ENCODE measurements around the gene HGD.
"Not testable (repeated sequence)": the region's sequence is repeated elsewhere in the genome, so short reads cannot be mapped to it uniquely, and the experiment has no call there.

HGD gene

DNA sequence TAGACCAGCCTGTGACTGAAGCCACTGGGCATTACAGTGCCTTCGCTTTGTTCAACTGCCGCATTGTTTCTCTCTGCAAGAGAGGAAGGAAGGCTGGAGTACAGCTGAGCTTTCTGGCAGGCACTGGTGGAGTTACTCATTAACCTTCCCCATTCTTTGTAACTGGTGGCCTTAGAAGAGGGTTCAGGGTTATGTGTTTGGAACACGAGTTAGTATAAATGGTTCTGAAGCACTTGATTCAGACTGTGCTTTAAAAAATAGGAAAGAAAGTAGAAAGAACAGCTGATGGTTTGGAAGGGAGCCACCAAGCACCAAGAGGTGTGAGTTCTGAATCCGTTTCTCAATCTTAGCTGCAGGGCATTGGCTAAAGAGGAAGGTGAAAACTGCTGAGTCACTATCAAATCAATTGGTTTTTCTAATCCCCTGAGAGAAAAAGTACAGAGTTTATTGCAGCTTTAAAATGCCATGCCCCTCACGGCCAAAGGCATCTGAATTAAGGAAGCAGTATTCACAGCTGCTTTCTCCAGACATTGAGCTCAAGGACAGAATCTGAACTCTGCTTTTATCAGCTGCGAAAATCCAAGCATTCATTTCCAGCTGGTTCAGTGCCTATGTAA is 3.6 kb downstream of the HGD start:
- no peak for FAIRE-seq

GRCh38 chr3:120677193-120677592 is 4.8 kb downstream of the HGD start:
- FAIRE-seq: not testable (repeated sequence)

DNA sequence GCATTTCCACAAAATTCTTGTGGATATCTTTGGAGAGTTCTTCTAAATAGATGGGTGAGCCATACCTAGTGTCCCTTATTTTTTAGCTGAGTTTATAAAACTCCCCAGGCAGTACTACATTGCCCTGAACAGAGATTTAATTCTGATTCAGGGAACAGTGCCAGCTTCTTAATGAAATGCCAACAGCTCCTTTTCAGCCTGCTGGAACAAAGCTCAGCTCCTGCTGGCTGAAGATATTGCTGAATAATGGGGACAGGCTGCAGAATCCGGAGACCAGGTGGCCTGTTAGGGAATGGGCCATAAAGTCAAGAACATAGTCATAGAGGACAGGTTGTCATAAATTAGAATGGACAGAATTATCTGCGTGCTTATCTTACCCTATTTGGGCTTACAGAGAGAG is 8.9 kb downstream of the HGD start:
- no peak for FAIRE-seq

- FAIRE-seq: no peak
Measured at GRCh38 chr3:120670576-120670975, 11.5 kb downstream of the HGD start.

DNA sequence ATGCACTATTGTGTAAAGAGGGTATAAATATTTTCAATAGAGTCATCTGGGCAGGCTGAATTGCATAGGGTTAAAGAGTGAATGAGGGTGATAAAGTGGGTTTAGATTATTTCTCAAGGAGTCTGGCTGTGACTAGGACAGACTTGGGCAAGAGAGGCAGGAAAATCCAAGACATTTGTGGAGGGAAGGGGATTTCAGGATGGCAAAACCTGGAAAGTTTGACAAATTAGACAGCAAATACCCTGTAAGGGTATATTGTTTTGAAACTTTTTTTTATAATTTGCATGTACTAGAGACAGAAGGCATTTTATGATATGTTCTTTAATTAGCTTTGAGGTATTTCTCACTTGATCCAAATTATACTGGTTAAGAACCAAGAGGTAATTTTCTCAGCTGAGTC is 17.1 kb downstream of the HGD start:
- no peak for FAIRE-seq

- no peak for FAIRE-seq
Measured at GRCh38 chr3:120661945-120662344, 20.1 kb downstream of the HGD start.

- FAIRE-seq: no peak
Measured at GRCh38 chr3:120661106-120661905, 20.7 kb downstream of the HGD start.

DNA sequence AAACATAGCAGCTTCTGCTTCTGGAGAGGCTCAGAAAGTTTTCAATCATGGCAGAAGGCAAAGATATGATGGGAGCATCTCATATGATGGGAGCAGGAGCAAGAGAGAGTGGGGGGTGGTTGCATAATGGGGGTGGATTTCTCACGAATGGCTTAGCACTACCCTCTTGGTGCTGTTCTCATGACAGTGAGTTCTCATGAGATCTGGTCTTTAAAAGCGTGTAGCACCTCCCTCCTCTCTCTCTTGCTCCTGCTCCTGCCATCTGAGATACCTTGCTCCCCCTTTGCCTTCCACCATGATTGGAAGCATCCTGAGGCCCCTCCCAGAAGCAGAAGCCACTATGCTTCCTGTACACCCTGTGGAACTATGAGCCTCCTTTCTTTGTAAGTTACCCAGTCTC is 22.2 kb downstream of the HGD start:
- FAIRE-seq: no peak

GRCh38 chr3:120659285-120659684 is 22.8 kb downstream of the HGD start:
- FAIRE-seq: no peak

GRCh38 chr3:120652896-120653545 is 29.0 kb downstream of the HGD start:
- no peak for FAIRE-seq

DNA sequence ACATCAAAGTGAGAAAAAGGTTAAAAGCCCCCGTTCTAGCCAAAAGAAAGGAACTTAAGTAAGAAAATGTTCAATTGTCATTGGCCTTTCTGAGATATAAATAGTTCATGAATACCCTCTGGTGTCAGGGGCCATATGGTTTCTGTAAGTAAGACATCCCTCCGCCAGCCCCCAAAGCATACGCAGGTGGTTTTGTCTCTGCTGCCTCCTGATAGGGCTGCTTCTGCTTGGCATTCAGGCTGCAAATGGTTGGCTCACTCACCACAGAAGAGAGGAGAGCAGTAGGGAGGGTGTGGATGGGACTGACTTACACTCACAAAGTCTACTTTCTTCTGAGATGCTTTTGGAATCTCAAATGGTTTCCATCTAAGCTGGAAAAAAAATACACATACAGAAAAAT is 29.8 kb downstream of the HGD start:
- no peak for FAIRE-seq

- no peak for FAIRE-seq
Measured at GRCh38 chr3:120650311-120650710, 31.7 kb downstream of the HGD start.

- no peak for FAIRE-seq
Measured at GRCh38 chr3:120649830-120650233, 32.2 kb downstream of the HGD start.

GRCh38 chr3:120648290-120648689 is 33.7 kb downstream of the HGD start:
- no peak for FAIRE-seq

DNA sequence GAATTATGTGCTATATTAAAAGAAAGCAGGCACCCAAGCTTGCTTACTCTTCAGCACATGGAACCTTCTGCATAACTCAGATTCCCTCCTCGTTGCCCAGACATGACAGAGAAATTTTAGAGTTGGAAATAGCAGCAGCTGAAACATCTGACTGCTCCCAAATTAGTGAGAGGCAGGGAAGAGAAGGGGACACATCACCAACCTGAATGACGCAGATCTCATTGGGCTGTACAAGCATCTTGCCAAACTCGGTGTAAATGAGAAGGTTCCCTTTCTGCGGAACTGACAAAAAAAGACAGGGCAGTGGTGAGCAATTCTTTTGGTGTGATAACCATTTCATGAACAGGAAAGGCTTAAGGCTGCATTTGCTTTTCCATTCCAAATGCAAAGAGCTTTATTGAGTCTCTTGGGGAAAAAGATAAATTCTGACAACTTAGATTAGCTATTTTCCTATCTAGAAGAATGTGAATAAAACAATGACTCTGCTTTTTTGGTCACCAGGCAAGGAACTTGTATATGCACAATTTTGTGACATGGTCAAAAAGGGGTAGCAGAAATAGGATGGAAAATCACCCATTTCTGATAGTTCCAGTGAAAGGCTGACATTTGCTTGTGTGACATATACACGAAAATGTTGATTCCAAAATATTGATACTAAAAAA is 35.1 kb downstream of the HGD start:
- no peak for FAIRE-seq

- FAIRE-seq: no peak
Measured at GRCh38 chr3:120645083-120645845, 36.8 kb downstream of the HGD start.

- FAIRE-seq: no peak
Measured at GRCh38 chr3:120642368-120642948, 39.6 kb downstream of the HGD start.

GRCh38 chr3:120641696-120642246 is 40.3 kb downstream of the HGD start:
- FAIRE-seq: no peak

GRCh38 chr3:120640231-120640630 is 41.8 kb downstream of the HGD start:
- no peak for FAIRE-seq

DNA sequence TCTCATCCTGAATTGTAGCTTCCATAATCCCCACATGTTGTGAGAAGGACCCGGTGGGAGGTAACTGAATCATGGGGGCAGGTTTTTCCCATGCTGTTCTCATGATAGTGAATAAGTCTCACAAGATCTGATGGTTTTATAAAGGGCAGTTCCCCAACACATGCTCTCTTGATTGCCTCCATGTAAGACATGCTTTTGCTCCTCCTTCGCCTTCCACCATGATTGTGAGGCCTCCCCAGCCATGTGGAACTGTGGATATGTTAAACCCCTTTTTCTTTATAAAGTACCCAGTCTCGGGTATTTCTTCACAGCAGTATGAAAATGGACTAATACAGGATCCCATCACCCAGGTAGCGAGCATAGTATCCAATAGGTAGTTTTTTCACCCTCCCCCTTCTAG is 43.2 kb downstream of the HGD start:
- FAIRE-seq: not testable (repeated sequence)

- FAIRE-seq: no peak
Measured at GRCh38 chr3:120637851-120638559, 44.0 kb downstream of the HGD start.
